Dendritic cell treated with granulocyte-macrophage colony-stimulating factor and Interleukin-4, amounts not matched to agents 40 ng/mL and 50 ng/mL, for 4 days (primary cell): Measurements from ENCODE around the gene CHRNG.

Experiments used
- H3K27ac Mint-ChIP-seq: one replicate; pipeline ENCODE4 v1.8.0; 2022; ENCODE audit warnings: mild to moderate bottlenecking, mixed read lengths
- H3K27me3 Mint-ChIP-seq: one replicate; pipeline ENCODE4 v1.8.0; 2022; ENCODE audit warnings: mild to moderate bottlenecking, mixed read lengths
- H3K36me3 Mint-ChIP-seq: one replicate; pipeline ENCODE4 v1.8.0; 2022; ENCODE audit warnings: low read depth, mixed read lengths
- H3K4me1 Mint-ChIP-seq: one replicate; pipeline ENCODE4 v1.8.0; 2022; ENCODE audit warnings: low read depth, mixed read lengths
- H3K4me3 Mint-ChIP-seq: one replicate; pipeline ENCODE4 v1.8.0; 2022; ENCODE audit warnings: mild to moderate bottlenecking, moderate library complexity, mixed read lengths
- H3K9me3 Mint-ChIP-seq: one replicate; pipeline ENCODE4 v1.8.0; 2022; ENCODE audit warnings: mixed read lengths
- intact Hi-C: fragments of 100-400 bp; cut with micrococcal nuclease; formaldehyde crosslinking; loops from one replicate; pipeline ENCODE4 v1.15.0; 2022

CHRNG gene

DNA sequence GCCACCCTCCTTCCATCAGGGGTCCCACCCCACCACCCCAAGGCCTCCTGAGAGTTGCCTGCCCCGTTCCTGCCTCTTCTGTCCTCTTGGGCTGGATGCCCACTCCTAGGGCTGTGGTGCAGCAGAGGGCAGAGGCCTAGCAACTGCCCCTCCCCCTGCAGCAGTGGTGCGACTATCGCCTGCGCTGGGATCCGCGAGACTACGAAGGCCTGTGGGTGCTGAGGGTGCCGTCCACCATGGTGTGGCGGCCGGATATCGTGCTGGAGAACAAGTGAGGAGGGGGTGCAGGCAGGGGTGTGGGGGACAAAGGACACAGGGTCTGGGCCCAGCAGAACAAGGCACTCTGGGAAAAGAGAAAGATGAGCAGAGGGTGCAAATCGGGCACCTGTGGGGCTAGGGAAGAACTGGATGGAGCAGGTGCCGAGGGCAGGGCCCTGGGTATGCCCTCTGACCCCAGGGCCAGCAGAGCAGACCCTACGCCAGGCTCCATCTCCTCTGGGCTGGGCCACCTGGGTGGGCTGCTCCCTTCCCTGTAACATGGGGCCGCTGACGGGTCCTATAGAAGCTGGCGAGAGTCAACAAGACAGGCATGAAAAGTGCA, 1.0 kb downstream of the CHRNG start:
- Mint-ChIP-seq H3K4me3 (no peak overlapping the region), H3K27ac (no peak overlapping the region), H3K9me3 (peaks cover 24% of the 10 kb centered on the region), H3K4me1 (peaks cover 76% of the 10 kb centered on the region), H3K27me3 (peaks cover 1% of the 10 kb centered on the region), H3K36me3 (peaks cover 42% of the 10 kb centered on the region)
- intact Hi-C loops = no loop called here

DNA sequence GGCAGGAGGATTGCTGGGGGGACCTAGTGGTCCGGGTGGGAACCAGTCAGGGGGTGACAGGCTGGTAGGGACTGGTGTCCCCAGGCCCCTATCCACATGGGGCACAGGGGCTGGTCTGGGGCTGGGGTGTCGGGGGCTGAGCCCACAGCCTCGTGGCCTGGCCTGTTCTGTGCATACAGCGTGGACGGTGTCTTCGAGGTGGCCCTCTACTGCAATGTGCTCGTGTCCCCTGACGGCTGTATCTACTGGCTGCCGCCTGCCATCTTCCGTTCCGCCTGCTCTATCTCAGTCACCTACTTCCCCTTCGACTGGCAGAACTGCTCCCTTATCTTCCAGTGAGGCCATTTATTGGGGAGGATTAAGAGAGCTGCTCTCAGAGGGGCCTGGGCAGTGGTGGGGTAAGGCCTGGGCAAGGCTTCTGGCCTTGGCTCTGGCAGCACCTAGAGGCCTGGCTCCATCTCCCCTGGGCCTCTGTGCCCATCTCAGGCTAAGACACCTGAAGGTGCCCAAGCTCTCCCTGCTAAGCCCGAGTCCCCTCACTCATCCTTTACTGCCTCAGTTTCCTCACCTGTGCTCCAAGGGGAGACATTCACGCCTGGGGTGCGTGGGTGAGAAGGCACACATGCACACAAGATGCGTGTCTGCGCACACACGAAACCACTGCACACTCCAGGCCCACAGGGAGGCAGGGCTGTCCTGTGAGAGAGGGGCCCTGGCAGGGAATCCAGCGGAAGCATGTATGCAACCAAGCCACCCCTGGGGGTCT, 1.9 kb downstream of the CHRNG start:
- Mint-ChIP-seq H3K9me3 (peaks cover 20% of the 10 kb centered on the region), H3K36me3 (peaks cover 47% of the 10 kb centered on the region), H3K27me3 (peaks cover 1% of the 10 kb centered on the region), H3K4me1 (peaks cover 84% of the 10 kb centered on the region), H3K4me3 (no peak overlapping the region), H3K27ac (peak overlapping the region; percentile 58)
- intact Hi-C loops = no loop called here

- Mint-ChIP-seq H3K27ac (no peak overlapping the region), H3K9me3 (peaks cover 13% of the 10 kb centered on the region), H3K27me3 (peaks cover 1% of the 10 kb centered on the region), H3K36me3 (peaks cover 47% of the 10 kb centered on the region), H3K4me1 (peaks cover 88% of the 10 kb centered on the region), H3K4me3 (no peak overlapping the region)
- intact Hi-C loops = no loop called here
These were observed 2.6 kb downstream of the CHRNG start for GRCh38 chr2:232541961-232542714.

- intact Hi-C loops = no loop called here
These were observed 3.4 kb downstream of the CHRNG start for GRCh38 chr2:232542715-232543467.

GRCh38 chr2:232543491-232543890, 4.0 kb downstream of the CHRNG start:
- intact Hi-C loops = no loop called here
- peaks cover 11% of the 10 kb centered on the region for H3K9me3 Mint-ChIP-seq
- peaks cover 88% of the 10 kb centered on the region for H3K4me1 Mint-ChIP-seq
- no peak overlapping the region for H3K27ac Mint-ChIP-seq
- H3K36me3 Mint-ChIP-seq = peaks cover 59% of the 10 kb centered on the region
- H3K27me3 Mint-ChIP-seq = peaks cover 1% of the 10 kb centered on the region
- H3K4me3 Mint-ChIP-seq = no peak overlapping the region

More at GRCh38 chr2:232542715-232543467, 3.4 kb downstream of the CHRNG start:
- no peak overlapping the region for H3K4me3 Mint-ChIP-seq
- H3K36me3 Mint-ChIP-seq = peaks cover 53% of the 10 kb centered on the region
- peaks cover 1% of the 10 kb centered on the region for H3K27me3 Mint-ChIP-seq
- peaks cover 88% of the 10 kb centered on the region for H3K4me1 Mint-ChIP-seq
- H3K9me3 Mint-ChIP-seq = peaks cover 13% of the 10 kb centered on the region
- H3K27ac Mint-ChIP-seq = no peak overlapping the region

GRCh38 chr2:232543928-232544631, 4.6 kb downstream of the CHRNG start:
- peaks cover 10% of the 10 kb centered on the region for H3K9me3 Mint-ChIP-seq
- H3K4me1 Mint-ChIP-seq = peaks cover 85% of the 10 kb centered on the region
- no peak overlapping the region for H3K27ac Mint-ChIP-seq
- H3K36me3 Mint-ChIP-seq = peaks cover 63% of the 10 kb centered on the region
- intact Hi-C loops = no loop called here
- H3K4me3 Mint-ChIP-seq = no peak overlapping the region
- peaks cover 1% of the 10 kb centered on the region for H3K27me3 Mint-ChIP-seq

DNA sequence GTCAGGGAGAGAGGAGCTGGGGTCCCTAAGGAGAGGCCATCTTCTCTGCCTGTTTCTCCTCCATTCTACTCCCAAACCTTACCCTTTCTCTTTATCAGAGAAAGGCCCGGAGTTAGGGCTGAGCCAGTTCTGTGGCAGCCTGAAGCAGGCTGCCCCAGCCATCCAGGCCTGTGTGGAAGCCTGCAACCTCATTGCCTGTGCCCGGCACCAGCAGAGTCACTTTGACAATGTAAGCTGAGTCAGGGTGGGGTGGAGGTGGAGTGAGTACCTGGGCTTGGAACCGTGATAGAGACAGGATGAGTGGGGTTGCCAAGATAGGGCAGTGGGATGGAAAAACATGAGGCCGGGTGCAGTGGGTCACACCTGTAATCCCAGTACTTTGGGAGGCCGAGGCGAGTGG, 5.2 kb downstream of the CHRNG start:
- peaks cover 64% of the 10 kb centered on the region for H3K36me3 Mint-ChIP-seq
- H3K4me1 Mint-ChIP-seq = peaks cover 83% of the 10 kb centered on the region
- H3K27me3 Mint-ChIP-seq = peaks cover 1% of the 10 kb centered on the region
- H3K9me3 Mint-ChIP-seq = peaks cover 8% of the 10 kb centered on the region
- intact Hi-C loops = no loop called here
- H3K4me3 Mint-ChIP-seq = no peak overlapping the region
- H3K27ac Mint-ChIP-seq = no peak overlapping the region

DNA sequence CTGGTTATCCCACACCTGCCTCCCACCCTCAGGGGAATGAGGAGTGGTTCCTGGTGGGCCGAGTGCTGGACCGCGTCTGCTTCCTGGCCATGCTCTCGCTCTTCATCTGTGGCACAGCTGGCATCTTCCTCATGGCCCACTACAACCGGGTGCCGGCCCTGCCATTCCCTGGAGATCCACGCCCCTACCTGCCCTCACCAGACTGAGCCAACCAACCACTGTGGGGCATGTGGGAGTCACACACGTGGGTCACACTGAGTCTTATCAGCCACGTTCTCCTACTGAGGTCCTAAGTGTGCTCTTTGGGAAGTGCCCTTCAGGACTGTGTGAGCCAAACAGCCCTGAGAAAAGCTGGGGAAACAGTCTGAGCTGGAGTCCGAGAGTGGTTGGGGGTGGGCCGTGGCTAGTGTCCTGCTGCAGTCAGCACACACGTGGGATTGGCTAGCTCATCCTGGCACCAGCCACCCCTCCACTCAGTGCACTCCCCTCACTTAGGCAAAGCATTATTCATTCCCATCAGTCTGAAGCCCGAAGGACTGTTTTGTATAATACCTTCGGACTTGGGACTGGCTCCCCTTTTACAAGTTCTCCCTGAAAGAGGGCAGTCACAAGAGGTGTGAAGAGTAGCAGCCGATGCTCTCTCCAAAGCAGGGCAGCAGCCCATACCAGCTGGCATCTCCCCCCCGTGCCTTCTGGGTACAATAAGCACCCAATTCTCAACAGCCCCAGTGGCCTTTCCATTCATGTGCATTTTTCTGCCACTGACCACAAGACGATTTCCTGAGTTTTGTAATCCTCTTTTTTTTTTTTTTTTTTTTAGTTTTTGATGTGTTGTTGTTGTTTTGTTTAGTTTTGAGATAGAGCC, 6.3 kb downstream of the CHRNG start:
- Mint-ChIP-seq H3K27ac (no peak overlapping the region), H3K4me1 (peaks cover 76% of the 10 kb centered on the region)

GRCh38 chr2:232547991-232548390, 8.5 kb downstream of the CHRNG start:
- peaks cover 89% of the 10 kb centered on the region for H3K36me3 Mint-ChIP-seq
- peaks cover 73% of the 10 kb centered on the region for H3K4me1 Mint-ChIP-seq
- no peak overlapping the region for H3K4me3 Mint-ChIP-seq
- H3K27me3 Mint-ChIP-seq = no peaks in the 10 kb centered on the region
- intact Hi-C loops = no loop called here
- peaks cover 8% of the 10 kb centered on the region for H3K9me3 Mint-ChIP-seq
- no peak overlapping the region for H3K27ac Mint-ChIP-seq

More for the DNA sequence above, 6.3 kb downstream of the CHRNG start:
- Mint-ChIP-seq H3K27me3 (no peaks in the 10 kb centered on the region), H3K4me3 (no peak overlapping the region), H3K9me3 (peaks cover 8% of the 10 kb centered on the region), H3K36me3 (peaks cover 71% of the 10 kb centered on the region)
- intact Hi-C loops = no loop called here

DNA sequence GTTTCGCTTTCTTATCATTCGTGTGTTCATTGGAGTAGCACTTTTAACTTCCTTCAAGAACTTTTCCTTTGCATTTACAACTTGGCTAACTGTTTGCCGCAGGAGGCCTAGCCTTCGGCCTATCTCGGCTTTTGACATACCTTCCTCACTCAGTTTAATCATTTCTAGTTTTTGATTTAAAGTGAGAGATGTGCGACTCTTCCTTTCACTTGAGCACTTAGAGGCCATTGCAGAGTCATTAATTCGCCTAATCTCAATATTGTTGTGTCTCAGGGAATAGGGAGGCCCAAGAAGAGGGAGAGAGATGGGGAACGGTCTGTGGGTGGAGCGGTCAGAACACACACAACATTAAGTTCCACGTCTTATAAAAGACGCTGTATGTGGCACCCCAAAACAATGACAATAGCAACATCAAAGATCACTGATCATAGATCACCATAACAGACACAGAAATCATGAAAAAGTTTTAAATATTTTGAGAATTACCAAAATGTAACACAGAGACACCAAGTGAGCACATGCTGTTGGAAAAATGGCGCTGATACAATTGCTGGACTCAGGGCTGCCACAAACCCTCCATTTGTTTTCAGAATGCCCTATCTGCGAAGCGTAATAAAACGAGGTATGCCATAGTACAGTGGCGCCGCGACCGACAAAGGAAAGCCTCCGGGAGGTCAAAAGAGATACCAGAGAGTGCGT, 10.3 kb downstream of the CHRNG start:
- Mint-ChIP-seq H3K27ac (peak overlapping the region; percentile 99), H3K4me1 (peaks cover 77% of the 10 kb centered on the region), H3K9me3 (peaks cover 8% of the 10 kb centered on the region), H3K36me3 (peaks cover 86% of the 10 kb centered on the region), H3K4me3 (peak overlapping the region; percentile 99), H3K27me3 (no peaks in the 10 kb centered on the region)
- intact Hi-C loops = loop anchor here (2.0 kb wide), 1 partner anchor 769 kb away; the partner anchor contains the start of gene PDE6D

DNA sequence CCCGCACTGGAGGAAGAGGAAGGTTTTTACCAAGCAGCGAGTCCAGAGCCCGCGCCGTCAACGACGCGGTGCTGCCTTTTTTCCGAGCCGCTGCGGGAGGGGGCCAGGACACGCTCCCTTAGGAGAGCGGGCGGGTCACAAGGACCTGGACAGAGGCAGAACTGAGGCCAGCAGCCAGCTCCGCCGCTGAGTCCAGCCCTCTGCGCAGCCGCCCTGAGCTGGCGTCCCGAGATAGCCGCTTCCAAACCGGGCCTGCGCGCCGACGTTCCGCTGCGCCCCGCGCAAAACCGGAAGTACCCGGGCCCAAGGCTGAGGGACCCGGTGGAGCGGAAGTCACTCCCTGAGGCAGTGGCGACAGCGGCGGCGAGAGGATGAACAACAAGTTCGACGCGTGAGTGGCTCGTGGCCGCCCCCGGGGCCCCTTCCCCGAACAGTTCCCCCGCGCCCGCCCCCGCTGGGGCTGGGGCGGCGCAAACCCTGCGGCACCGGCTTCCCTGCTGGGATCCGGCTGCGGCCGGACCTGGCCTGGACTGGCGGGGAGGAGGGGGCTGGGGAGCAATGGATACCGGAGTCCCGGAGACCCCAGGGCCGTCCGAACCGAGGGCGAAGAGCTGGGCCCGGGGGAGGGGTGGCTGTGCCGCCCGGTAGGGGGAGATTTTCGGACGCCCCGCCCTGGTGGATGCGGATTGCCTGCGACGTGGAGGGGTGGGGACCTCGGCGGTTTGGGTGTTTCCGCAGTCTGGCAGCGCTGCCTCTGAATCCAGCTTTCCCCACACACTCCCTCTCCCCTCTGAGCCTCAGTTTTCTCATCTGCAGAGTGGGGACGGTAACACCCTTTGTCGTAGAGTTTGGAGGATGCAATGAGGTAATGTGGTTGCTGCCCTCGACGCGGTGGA, 11.1 kb downstream of the CHRNG start, which contains the start of the genes EIF4E2 and TIGD1:
Gene EIF4E2 (plus strand): TSS at position 336 of the 896 bp plus-strand sequence. CDS start 36 bp downstream, at position 372.
Gene TIGD1 (minus strand): TSS at position 204 of the 896 bp plus-strand sequence. CDS start 675 bp downstream, outside the sequence.
- peak within 1 kb of the TSS; percentile 99 for H3K27ac Mint-ChIP-seq
- intact Hi-C loops = loop anchor here (2.0 kb wide), 1 partner anchor 770 kb away; the partner anchor contains the start of gene PDE6D
- peaks cover 78% of the 10 kb centered on the region for H3K4me1 Mint-ChIP-seq
- H3K36me3 Mint-ChIP-seq = peaks cover 86% of the 10 kb centered on the region
- H3K4me3 Mint-ChIP-seq = peak within 1 kb of the TSS; percentile 99
- peaks cover 8% of the 10 kb centered on the region for H3K9me3 Mint-ChIP-seq
- no peaks in the 10 kb centered on the region for H3K27me3 Mint-ChIP-seq
